ENCODE data around the gene SPTBN5. TPM values are rescaled to one million over a fixed set of nuclear protein-coding genes. Genes with fewer than 3 reads are reported as not detected.

Gene SPTBN5
- total and polyA plus RNA-seq, 10 of the 15 experiments (the other 5 are each of a cell fraction or from before 2014, with no cell fraction given): under 0.01 to 0.18 (median 0.04) TPM; not detected in 4

GRCh38 chr15:41927536-41927935 lies 33.7 kb upstream of the SPTBN5 start:
- peak overlapping the region; percentile 53; the same call in 1 of the 2 replicates for H3K4me3 ChIP-seq
- TF ChIP-seq IKZF2 (IDR thresholded peaks at IDR 0.05) (peak in 1 of 2 experiments; percentile 9; a peak in 1 of 4 replicates), RUNX3 (IDR thresholded peaks at IDR 0.05; ENCODE audit: low read length) (peak; percentile 55), MTA2 (IDR thresholded peaks at IDR 0.05; ENCODE audit: low read depth) (peak; percentile 33; the same call in 1 of the 2 replicates), YBX1 (IDR thresholded peaks at IDR 0.05) (no peak)
- H3K9me3 ChIP-seq (replicated peaks; ENCODE audit: control insufficient read depth, insufficient read depth, low read length): no peaks in the 10 kb centered on the region
- intact Hi-C loops (cut with micrococcal nuclease; ENCODE audit: unreplicated experiment): no loop called here
- ATAC-seq (peak; percentile 23; the same call in 2 of the 3 replicates), DNase-seq (ENCODE audit: low read depth, low spot score) (peak; percentile 28), FAIRE-seq (no peak)
- no peak overlapping the region for H2AFZ ChIP-seq (ENCODE audit: control insufficient read depth, low read depth, low read length)
- ChIA-PET RAD21 (ENCODE audit: unreplicated experiment) (interaction anchor here (5.2 kb wide), 1 partner anchor 42 kb away, joined by 97 read pairs; the partner anchor contains the start of gene EHD4), SMC1A (ENCODE audit: uncharacterized antibody, unreplicated experiment) (interaction anchor here (1.3 to 12.1 kb wide), 3 partner anchors 12 to 43 kb away, joined by 5 to 179 read pairs (median 5); partner anchors contain the start of gene EHD4), CTCF (interaction anchor here (0.6 to 4.1 kb wide), 5 partner anchors 23 to 591 kb away, joined by 4 to 27 read pairs (median 6); partner anchors contain the start of genes EHD4 and MAPKBP1), POLR2A (interaction anchor here (1.4 to 3.5 kb wide), 2 partner anchors 41 to 44 kb away, joined by 6 to 44 read pairs; partner anchors contain the start of gene EHD4)
- in situ Hi-C loops (cut with MboI): no loop called here
- H3K4me1 ChIP-seq (ENCODE audit: control insufficient read depth, insufficient read depth, low read length): peaks cover 63% of the 10 kb centered on the region
- H4K20me1 ChIP-seq (ENCODE audit: control insufficient read depth, insufficient read depth): no peaks in the 10 kb centered on the region; the same call in 1 of the 2 replicates
- H3K79me2 ChIP-seq (ENCODE audit: control insufficient read depth, insufficient read depth, low read length): peaks cover 42% of the 10 kb centered on the region
- BruUV-seq (replicated peaks): no TSS peak
- peaks cover 10 to 18% of the 10 kb centered on the region in 2 experiments for H3K36me3 ChIP-seq (ENCODE audit: control insufficient read depth in 2 of 2, insufficient read depth in 2 of 2, low read length in 1 of 2)
- H3K4me2 ChIP-seq (ENCODE audit: control insufficient read depth, insufficient read depth): peak overlapping the region; percentile 86
- WGBS (ENCODE audit: insufficient coverage, insufficient replicate concordance, low lambda C conversion rate, missing lambda C conversion rate): 34% methylated on average over 3 of the region's 3 CpGs
- H3K27ac ChIP-seq (ENCODE audit: control insufficient read depth, insufficient read depth): peak overlapping the region; percentile 81
- no peak overlapping the region; the same call in 1 of the 2 replicates for H3K9ac ChIP-seq (ENCODE audit: control insufficient read depth, insufficient read depth, low read length)
- no peaks in the 10 kb centered on the region for H3K27me3 ChIP-seq (replicated peaks in 1 of 2; ENCODE audit: control insufficient read depth in 2 of 2, insufficient read depth in 2 of 2, low read length in 1 of 2)

GRCh38 chr15:41926185-41927056 lies 32.6 kb upstream of the SPTBN5 start:
- Histone ChIP-seq H3K4me3 (no peak overlapping the region), H3K27ac (ENCODE audit: control insufficient read depth, insufficient read depth) (peak overlapping the region; percentile 81; the same call in 1 of the 2 replicates), H3K4me1 (ENCODE audit: control insufficient read depth, insufficient read depth, low read length) (peaks cover 60% of the 10 kb centered on the region), H3K27me3 (replicated peaks in 1 of 2; ENCODE audit: control insufficient read depth in 2 of 2, insufficient read depth in 2 of 2, low read length in 1 of 2) (no peaks in the 10 kb centered on the region), H3K9me3 (replicated peaks; ENCODE audit: control insufficient read depth, insufficient read depth, low read length) (no peaks in the 10 kb centered on the region), H3K4me2 (ENCODE audit: control insufficient read depth, insufficient read depth) (peak overlapping the region; percentile 86), H3K36me3 (ENCODE audit: control insufficient read depth in 2 of 2, insufficient read depth in 2 of 2, low read length in 1 of 2) (peaks cover 10 to 11% of the 10 kb centered on the region in 2 experiments), H3K9ac (ENCODE audit: control insufficient read depth, insufficient read depth, low read length) (no peak overlapping the region), H4K20me1 (ENCODE audit: control insufficient read depth, insufficient read depth) (no peaks in the 10 kb centered on the region; the same call in 1 of the 2 replicates), H2AFZ (ENCODE audit: control insufficient read depth, low read depth, low read length) (no peak overlapping the region), H3K79me2 (ENCODE audit: control insufficient read depth, insufficient read depth, low read length) (peaks cover 37% of the 10 kb centered on the region)
- DNase-seq (ENCODE audit: low read depth, low spot score): no peak
- ChIA-PET RAD21 (ENCODE audit: unreplicated experiment) (no interaction called here), SMC1A (ENCODE audit: uncharacterized antibody, unreplicated experiment) (interaction anchor here (1.3 to 1.5 kb wide), 3 partner anchors 44 to 48 kb away, joined by 3 to 6 read pairs (median 3); partner anchors contain the start of gene EHD4), CTCF (no interaction called here), POLR2A (interaction anchor here (0.6 to 1.2 kb wide), 2 partner anchors 44 to 782 kb away, joined by 3 read pairs; no protein-coding TSS in a partner anchor)
- in situ Hi-C loops (cut with MboI): no loop called here
- intact Hi-C loops (cut with micrococcal nuclease; ENCODE audit: unreplicated experiment): no loop called here
- BruUV-seq (replicated peaks): no TSS peak
- 83% methylated on average over 10 of the region's 10 CpGs for WGBS (ENCODE audit: insufficient coverage, insufficient replicate concordance, low lambda C conversion rate, missing lambda C conversion rate)
- ATAC-seq: no peak
- no peak for FAIRE-seq
- TF ChIP-seq TBL1XR1 (IDR thresholded peaks at IDR 0.05; ENCODE audit: low read depth, low read length) (no peak), SUZ12 (IDR thresholded peaks at IDR 0.05; ENCODE audit: unreplicated experiment) (no peak), TCF12 (IDR thresholded peaks at IDR 0.05; ENCODE audit: low read depth, low read length) (no peak), FOXM1 (IDR thresholded peaks at IDR 0.05; ENCODE audit: low read depth, low read length) (no peak)

All from GM12878 (cell line).